Thoracic aorta (tissue), 2 donors: ENCODE measurements around the gene ACAD10. TPM values are rescaled to one million over a fixed set of nuclear protein-coding genes. Genes with fewer than 3 reads are reported as not detected.

Source experiments
- ATAC-seq: fragments of 150-250 bp; one replicate; pipeline ENCODE4 v1.8.0; 2017; ENCODE audit warnings: low read depth; ENCODE audit not compliant: insufficient number of reproducible peaks, low FRiP score
- DNase-seq: peaks from one replicate; pipeline ENCODE4 v3.0.0-alpha.2; 2020; ENCODE audit warnings: low spot score
- H3K27ac ChIP-seq, 2 donors: fragments of 200-600 bp; sonication (generic); 1 replicate in 1 of 2; 2 replicates in 1 of 2; pipeline ENCODE4 v1.5.1; 2016; ENCODE audit warnings: mild to moderate bottlenecking in 2 of 2, moderate library complexity in 2 of 2
- H3K27me3 ChIP-seq: fragments of 200-600 bp; sonication (generic); replicated peaks from 2 replicates; pipeline ENCODE4 v1.6.0; 2016; ENCODE audit warnings: mild to moderate bottlenecking; ENCODE audit not compliant: insufficient read depth
- H3K36me3 ChIP-seq: fragments of 200-600 bp; sonication (generic); one replicate; pipeline ENCODE4 v1.5.1; 2016
- H3K4me1 ChIP-seq, 2 donors: fragments of 200-600 bp; sonication (generic); 1 replicate in 1 of 2; 2 replicates in 1 of 2; pipeline versions ENCODE4 v1.5.1 to v1.6.0; 2016; ENCODE audit warnings: low read depth in 2 of 2, mild to moderate bottlenecking in 1 of 2; ENCODE audit not compliant: control insufficient read depth in 1 of 2
- H3K4me3 ChIP-seq: fragments of 200-600 bp; sonication (generic); 2 replicates; pipeline ENCODE4 v1.5.1; 2016; ENCODE audit warnings: mild to moderate bottlenecking
- H3K9me3 ChIP-seq: fragments of 200-600 bp; sonication (generic); 2 replicates; pipeline ENCODE4 v1.5.1; 2016
- CTCF ChIP-seq: fragments of 200-600 bp; sonication (generic); IDR thresholded peaks from one replicate; pipeline ENCODE4 v1.5.1; 2019; ENCODE audit warnings: antibody characterized with exemption
- total RNA-seq, 2 donors: library from RNA; depleted of rRNA; stranded (reverse); fragments of >200 nt; gene quantifications; one replicate each; pipeline versions ENCODE4 v1.1.0 to v1.2.3, GENCODE V29; 2016

Gene ACAD10
- total RNA-seq, 2 donors from 2014 or later = 15.8 to 17.6 TPM

DNA sequence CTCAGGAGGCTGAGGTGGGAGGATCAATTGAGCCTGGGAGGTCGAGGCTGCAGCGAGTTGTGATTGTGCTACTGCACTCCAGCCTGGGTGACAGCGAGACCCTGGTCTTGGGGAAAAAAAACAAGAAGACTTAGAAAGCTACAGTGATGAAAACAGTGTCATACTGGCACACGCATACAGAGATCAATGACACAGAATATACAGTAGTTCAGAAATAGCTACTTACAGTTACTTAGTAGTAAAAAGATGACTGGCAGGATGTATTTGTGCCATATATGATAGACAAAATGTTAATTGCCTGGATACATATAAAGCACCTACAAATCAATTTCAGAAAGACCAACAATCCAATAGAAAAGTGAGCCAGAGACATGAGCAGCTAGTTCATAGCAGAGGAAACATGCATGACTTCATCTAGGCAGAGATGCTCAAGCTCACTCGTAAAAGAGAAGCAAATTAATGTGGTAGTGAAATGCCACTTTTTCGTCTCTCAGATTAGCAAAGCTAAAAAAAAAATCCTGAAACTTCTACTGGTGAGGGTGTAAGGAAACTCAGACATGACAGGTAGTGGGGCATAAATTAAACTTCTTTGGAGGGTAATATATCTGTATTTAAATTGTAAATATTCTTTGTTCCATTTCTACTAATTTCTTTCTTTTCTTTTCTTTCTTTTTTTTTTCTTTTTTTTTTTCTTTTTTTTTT lies 78.4 kb downstream of the ACAD10 start:
- no peak overlapping the region for H3K4me3 ChIP-seq
- no peaks in the 10 kb centered on the region for H3K9me3 ChIP-seq
- TF ChIP-seq CTCF = no peak
- no peaks in the 10 kb centered on the region for H3K27me3 ChIP-seq
- no peaks in the 10 kb centered on the region for H3K36me3 ChIP-seq
- H3K4me1 ChIP-seq = peaks cover 6 to 24% of the 10 kb centered on the region in 2 donors
- no peak overlapping the region for H3K27ac ChIP-seq
- ATAC-seq (no peak), DNase-seq (no peak)

GRCh38 chr12:111766608-111767361 lies 80.9 kb downstream of the ACAD10 start, which contains the start of gene ALDH2:
Gene ALDH2, plus strand, starts transcription at chr12:111766933. Its CDS starts 50 bp downstream, at chr12:111766983.
- no peaks in the 10 kb centered on the region for H3K27me3 ChIP-seq
- H3K9me3 ChIP-seq = no peaks in the 10 kb centered on the region
- H3K27ac ChIP-seq = peak within 1 kb of the TSS; percentile 77 to 92
- ATAC-seq (peak; percentile 78), DNase-seq (no peak)
- peaks cover 9 to 39% of the 10 kb centered on the region in 2 donors for H3K4me1 ChIP-seq
- peak within 1 kb of the TSS; percentile 80 for H3K4me3 ChIP-seq
- H3K36me3 ChIP-seq = no peaks in the 10 kb centered on the region
- TF ChIP-seq CTCF = peak; percentile 23

- no peaks in the 10 kb centered on the region for H3K36me3 ChIP-seq
- ATAC-seq (peak; percentile 18), DNase-seq (no peak)
- H3K27me3 ChIP-seq = no peaks in the 10 kb centered on the region
- H3K4me3 ChIP-seq = peak overlapping the region; percentile 80
- no peak for TF ChIP-seq CTCF
- H3K27ac ChIP-seq = peak overlapping the region; percentile 77 to 92
- H3K4me1 ChIP-seq = peaks cover 9 to 45% of the 10 kb centered on the region in 2 donors
- no peaks in the 10 kb centered on the region for H3K9me3 ChIP-seq
These were observed 81.7 kb downstream of the ACAD10 start for GRCh38 chr12:111767362-111768158.

DNA sequence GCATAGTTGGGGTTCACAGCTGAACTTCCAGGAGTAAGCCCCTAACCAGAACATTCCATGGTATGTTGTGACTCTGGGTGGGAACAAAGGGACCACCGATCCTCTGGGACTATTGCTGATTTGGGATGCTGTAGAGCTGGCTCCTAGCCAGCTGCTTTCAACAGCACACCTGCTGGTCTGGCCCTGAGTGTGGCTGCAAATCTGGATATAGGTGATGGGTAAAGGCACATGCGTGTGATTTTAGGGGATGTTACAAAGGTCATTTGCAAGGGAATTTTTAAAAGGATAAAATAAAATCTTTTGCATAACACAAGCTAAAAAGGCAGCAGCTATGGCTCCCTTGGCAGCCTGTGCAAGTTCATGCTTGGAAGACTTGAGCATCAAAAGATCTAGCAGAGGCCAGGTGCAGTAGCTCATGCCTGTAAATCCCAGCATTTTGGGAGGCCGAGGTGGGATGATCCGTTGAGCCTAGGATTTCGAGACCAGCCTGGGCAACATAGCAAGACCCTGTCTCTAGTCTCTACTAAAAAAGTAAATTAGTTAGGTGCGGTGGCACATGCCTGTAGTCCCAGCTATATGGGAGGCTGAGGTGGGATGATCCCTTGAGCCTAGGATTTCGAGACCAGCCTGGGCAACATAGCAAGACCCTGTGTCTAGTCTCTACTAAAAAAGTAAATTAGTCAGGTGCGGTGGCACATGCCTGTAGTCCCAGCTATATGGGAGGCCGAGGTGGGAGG lies 82.5 kb downstream of the ACAD10 start:
- Histone ChIP-seq H3K4me1 (peaks cover 11 to 52% of the 10 kb centered on the region in 2 donors), H3K27ac (peak overlapping the region in 1 of 2 donors; percentile 92), H3K4me3 (peak overlapping the region; percentile 80), H3K27me3 (no peaks in the 10 kb centered on the region), H3K9me3 (no peaks in the 10 kb centered on the region), H3K36me3 (no peaks in the 10 kb centered on the region)
- ATAC-seq (no peak), DNase-seq (no peak)
- no peak for TF ChIP-seq CTCF
